ENCODE results near the gene INHBC.

DNA sequence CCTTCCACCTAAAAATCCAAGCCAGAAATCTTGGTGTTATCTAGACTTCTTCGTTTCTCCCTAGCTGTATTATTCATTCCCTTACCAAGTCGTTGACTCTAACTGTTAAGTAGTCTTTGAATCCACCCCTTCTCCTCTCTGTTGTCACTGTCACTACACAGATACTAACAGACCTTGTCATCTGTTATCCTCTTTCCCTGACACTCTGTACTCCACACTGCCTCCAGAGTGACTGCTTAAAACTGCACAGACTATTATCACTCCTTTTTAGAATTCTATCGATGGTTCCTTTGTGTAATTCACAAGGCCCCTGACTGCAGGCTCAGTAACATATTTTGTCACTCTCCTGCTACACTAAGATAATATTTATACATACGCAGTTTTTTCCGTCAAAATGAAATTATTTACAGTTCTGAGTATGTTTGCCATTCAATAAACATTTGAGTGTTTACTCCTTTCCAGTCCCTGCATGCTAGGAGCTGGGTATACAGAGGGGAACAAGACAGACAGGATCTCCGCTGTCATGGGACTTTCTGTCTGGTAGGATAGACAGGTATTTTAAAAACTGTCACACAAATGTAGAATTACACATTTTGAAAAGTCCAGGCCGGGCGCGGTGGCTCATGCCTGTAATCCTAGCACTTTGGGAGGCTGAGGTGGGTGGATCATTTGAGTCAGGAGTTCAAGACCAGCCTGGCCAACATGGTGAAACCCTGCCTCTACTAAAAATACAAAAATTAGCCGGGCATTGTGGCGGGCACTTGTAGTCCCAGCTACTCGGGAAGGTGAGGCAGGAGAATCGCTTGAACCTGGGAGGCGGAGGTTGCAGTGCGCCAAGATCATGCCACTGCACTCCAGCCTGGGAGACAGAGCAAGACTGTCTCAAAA, 57.1 kb downstream of the INHBC start:
- TF ChIP-seq CTCF (IDR thresholded peaks at IDR 0.05 in 8 of 11, conservative IDR thresholded peaks at IDR 0.05 in 3 of 11) (no peak), POLR2A (IDR thresholded peaks at IDR 0.05) (no peak), POLR2AphosphoS5 (IDR thresholded peaks at IDR 0.05) (no peak)

Measured in spleen (tissue), 7 donors.